ENCODE data around the gene SLC22A31.

Gene SLC22A31

GRCh38 chr16:89149386-89149785 lies 51.0 kb downstream of the SLC22A31 start:
- DNase-seq (ENCODE audit: low read depth): no peak
- TF ChIP-seq, protein P1, sequence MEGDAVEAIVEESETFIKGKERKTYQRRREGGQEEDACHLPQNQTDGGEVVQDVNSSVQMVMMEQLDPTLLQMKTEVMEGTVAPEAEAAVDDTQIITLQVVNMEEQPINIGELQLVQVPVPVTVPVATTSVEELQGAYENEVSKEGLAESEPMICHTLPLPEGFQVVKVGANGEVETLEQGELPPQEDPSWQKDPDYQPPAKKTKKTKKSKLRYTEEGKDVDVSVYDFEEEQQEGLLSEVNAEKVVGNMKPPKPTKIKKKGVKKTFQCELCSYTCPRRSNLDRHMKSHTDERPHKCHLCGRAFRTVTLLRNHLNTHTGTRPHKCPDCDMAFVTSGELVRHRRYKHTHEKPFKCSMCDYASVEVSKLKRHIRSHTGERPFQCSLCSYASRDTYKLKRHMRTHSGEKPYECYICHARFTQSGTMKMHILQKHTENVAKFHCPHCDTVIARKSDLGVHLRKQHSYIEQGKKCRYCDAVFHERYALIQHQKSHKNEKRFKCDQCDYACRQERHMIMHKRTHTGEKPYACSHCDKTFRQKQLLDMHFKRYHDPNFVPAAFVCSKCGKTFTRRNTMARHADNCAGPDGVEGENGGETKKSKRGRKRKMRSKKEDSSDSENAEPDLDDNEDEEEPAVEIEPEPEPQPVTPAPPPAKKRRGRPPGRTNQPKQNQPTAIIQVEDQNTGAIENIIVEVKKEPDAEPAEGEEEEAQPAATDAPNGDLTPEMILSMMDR (IDR thresholded peaks at IDR 0.05; ENCODE audit: control insufficient read depth, extremely low read depth, insufficient read depth): no peak
- H3K4me3 ChIP-seq (ENCODE audit: low read depth, low read length): no peak overlapping the region

- H3K4me3 ChIP-seq (ENCODE audit: low read depth, low read length): no peak overlapping the region
- no peak for DNase-seq (ENCODE audit: low read depth)
- TF ChIP-seq, protein P1 (IDR thresholded peaks at IDR 0.05; ENCODE audit: control insufficient read depth, extremely low read depth, insufficient read depth): no peak
Observed at GRCh38 chr16:89147085-89147817, 53.1 kb downstream of the SLC22A31 start.

GRCh38 chr16:89146211-89147005 lies 53.9 kb downstream of the SLC22A31 start:
- no peak overlapping the region for H3K4me3 ChIP-seq (ENCODE audit: low read depth, low read length)
- TF ChIP-seq, protein P1 (IDR thresholded peaks at IDR 0.05; ENCODE audit: control insufficient read depth, extremely low read depth, insufficient read depth): no peak
- no peak for DNase-seq (ENCODE audit: low read depth)
